Measurements from ENCODE around the gene TUBB2A. TPM values are rescaled to one million over a fixed set of nuclear protein-coding genes. Genes with fewer than 3 reads are reported as not detected.

Gene TUBB2A
- total and polyA plus RNA-seq, 2 of the 13 experiments (the other 11 are each of a cell fraction or from before 2014, with no cell fraction given) = 35.3 to 106 TPM

- TF ChIP-seq ZSCAN31 (CRISPR knock-in tag; IDR thresholded peaks at IDR 0.05; ENCODE audit: low read depth) = peak; percentile 82; the same call in 1 of the 2 replicates
- TF ChIP-seq SP1 (IDR thresholded peaks at IDR 0.05) = no peak
- TF ChIP-seq SP1 (CRISPR knock-in tag; IDR thresholded peaks at IDR 0.05) = peak; percentile 80
- no peak for TF ChIP-seq ZBTB34 (CRISPR knock-in tag; IDR thresholded peaks at IDR 0.05)
- peak; percentile 89 for TF ChIP-seq MEF2D (CRISPR knock-in tag; IDR thresholded peaks at IDR 0.05)
- peak; percentile 67; the same call in 1 of the 2 replicates for TF ChIP-seq ATF2 (CRISPR knock-in tag; IDR thresholded peaks at IDR 0.05)
- TF ChIP-seq NPAS2 (CRISPR knock-in tag; IDR thresholded peaks at IDR 0.05; ENCODE audit: borderline replicate concordance) = no peak
- peak; percentile 91 for TF ChIP-seq MXD3 (CRISPR knock-in tag; IDR thresholded peaks at IDR 0.05)
- peak; percentile 97 for TF ChIP-seq KDM2A (CRISPR knock-in tag; IDR thresholded peaks at IDR 0.05; ENCODE audit: borderline replicate concordance, low read depth)
- TF ChIP-seq FOXA3 (CRISPR knock-in tag; IDR thresholded peaks at IDR 0.05) = peak; percentile 54; the same call in 1 of the 2 replicates
- TF ChIP-seq ZNF121 (CRISPR knock-in tag; IDR thresholded peaks at IDR 0.05) = peak; percentile 8; the same call in 1 of the 2 replicates
- peak; percentile 97 for TF ChIP-seq ZNF687 (CRISPR knock-in tag; IDR thresholded peaks at IDR 0.05)
- TF ChIP-seq TBP (CRISPR knock-in tag; IDR thresholded peaks at IDR 0.05) = no peak
- TF ChIP-seq ZNF790 (CRISPR knock-in tag; IDR thresholded peaks at IDR 0.05; ENCODE audit: borderline replicate concordance) = peak; percentile 96; the same call in 1 of the 2 replicates
- no peak for TF ChIP-seq ZFP36L2 (CRISPR knock-in tag; IDR thresholded peaks at IDR 0.05)
- TF ChIP-seq KLF13 (CRISPR knock-in tag; IDR thresholded peaks at IDR 0.05) = 0 out of 2 replicates have a peak, but pooled peaks have one; percentile 55
- TF ChIP-seq CBX1 (IDR thresholded peaks at IDR 0.05; ENCODE audit: low read depth) = no peak
- TF ChIP-seq ZNF567 (CRISPR knock-in tag; IDR thresholded peaks at IDR 0.05; ENCODE audit: borderline replicate concordance) = peak; percentile 76; the same call in 1 of the 2 replicates
- TF ChIP-seq WIZ (CRISPR knock-in tag; IDR thresholded peaks at IDR 0.05) = no peak; the same call in 1 of the 2 replicates
- TF ChIP-seq ZFY (CRISPR knock-in tag; IDR thresholded peaks at IDR 0.05) = peak; percentile 57; the same call in 1 of the 2 replicates
- peak; percentile 77; the same call in 1 of the 2 replicates for TF ChIP-seq ZNF234 (CRISPR knock-in tag; conservative IDR thresholded peaks at IDR 0.05)
- TF ChIP-seq HOXD1 (CRISPR knock-in tag; IDR thresholded peaks at IDR 0.05) = peak; percentile 88
- peak; percentile 51; the same call in 1 of the 2 replicates for TF ChIP-seq ZBTB8A (CRISPR knock-in tag; IDR thresholded peaks at IDR 0.05; ENCODE audit: borderline replicate concordance, low read depth)
Measured at GRCh38 chr6:3162565-3163247, 5.4 kb upstream of the TUBB2A start (continued).

Data from HepG2 (cell line).